Stimulated activated CD4-positive, alpha-beta T cell treated with anti-CD3 and anti-CD28 coated beads, Interleukin-2, amount 100 ng/mL, for 4 hours (primary cell): ENCODE measurements around the gene CNGB1.
"Not testable (repeated sequence)": the region's sequence is repeated elsewhere in the genome, so short reads cannot be mapped to it uniquely, and the experiment has no call there.

Experiments
- DNase-seq: peaks from one replicate; pipeline ENCODE4 v3.0.0-alpha.2; 2020; ENCODE audit warnings: low read depth

CNGB1 gene

GRCh38 chr16:57926041-57926440 lies 44.9 kb downstream of the CNGB1 start:
- DNase-seq = no peak

GRCh38 chr16:57925310-57925709 lies 45.6 kb downstream of the CNGB1 start:
- no peak for DNase-seq

GRCh38 chr16:57924514-57924913 lies 46.4 kb downstream of the CNGB1 start:
- no peak for DNase-seq

GRCh38 chr16:57923841-57924240 lies 47.1 kb downstream of the CNGB1 start:
- DNase-seq = no peak

GRCh38 chr16:57923418-57923817 lies 47.5 kb downstream of the CNGB1 start:
- DNase-seq = no peak

- DNase-seq = no peak
Observed at GRCh38 chr16:57920880-57921229, 50.1 kb downstream of the CNGB1 start.

GRCh38 chr16:57920215-57920879 lies 50.6 kb downstream of the CNGB1 start:
- DNase-seq = no peak

GRCh38 chr16:57918994-57919393 lies 51.9 kb downstream of the CNGB1 start:
- DNase-seq = no peak

GRCh38 chr16:57918444-57918843 lies 52.5 kb downstream of the CNGB1 start:
- no peak for DNase-seq

- not testable (repeated sequence) for DNase-seq
Observed at GRCh38 chr16:57917929-57918328, 53.0 kb downstream of the CNGB1 start.

- DNase-seq = not testable (repeated sequence)
Observed at GRCh38 chr16:57917489-57917888, 53.4 kb downstream of the CNGB1 start.

GRCh38 chr16:57916735-57917438 lies 54.0 kb downstream of the CNGB1 start:
- DNase-seq = no peak

- no peak for DNase-seq
Observed at GRCh38 chr16:57915811-57916488, 55.0 kb downstream of the CNGB1 start.

GRCh38 chr16:57915267-57915666 lies 55.7 kb downstream of the CNGB1 start:
- DNase-seq = no peak

- no peak for DNase-seq
Observed at GRCh38 chr16:57914244-57915173, 56.4 kb downstream of the CNGB1 start.

- no peak for DNase-seq
Observed at GRCh38 chr16:57912529-57913260, 58.2 kb downstream of the CNGB1 start.

- DNase-seq = no peak
Observed at GRCh38 chr16:57911743-57912142, 59.2 kb downstream of the CNGB1 start.

- no peak for DNase-seq
Observed at GRCh38 chr16:57910696-57911095, 60.2 kb downstream of the CNGB1 start.

- DNase-seq = no peak
Observed at GRCh38 chr16:57908409-57908987, 62.4 kb downstream of the CNGB1 start.

GRCh38 chr16:57906382-57907316 lies 64.3 kb downstream of the CNGB1 start:
- no peak for DNase-seq
